Activated CD8-positive, alpha-beta memory T cell treated with anti-CD3 and anti-CD28 coated beads, Interleukin-2, amount 10 ng/mL, durations not matched to agents 7 days and 5 days (primary cell): Measurements from ENCODE around the gene PSMD7. TPM values are rescaled to one million over a fixed set of nuclear protein-coding genes. Genes with fewer than 3 reads are reported as not detected.
A peak's percentile ranks its signal among the peaks of the same experiment; 100 is the strongest.

Experiments used
- ATAC-seq: fragments of 150-1000 bp; cut with Tn5 transposase; one replicate; pipeline ENCODE4 v1.10.0; 2021; ENCODE audit warnings: moderate library complexity
- CTCF ChIA-PET: fragments of 350-600 bp; sonication (Branson Sonifier 250); formaldehyde crosslinking; loops from one replicate; lab custom pipeline; 2021; ENCODE audit warnings: antibody characterized with exemption; lab: Charles Lee
- DNase-seq: peaks from one replicate; pipeline ENCODE4 v3.0.0-alpha.2; 2020
- H3K27ac Mint-ChIP-seq: one replicate; pipeline ENCODE4 v1.8.0; 2021; ENCODE audit warnings: mild to moderate bottlenecking, mixed read lengths
- H3K27me3 Mint-ChIP-seq: one replicate; pipeline ENCODE4 v1.8.0; 2021; ENCODE audit warnings: mixed read lengths
- H3K36me3 Mint-ChIP-seq: one replicate; pipeline ENCODE4 v1.8.0; 2021; ENCODE audit warnings: mild to moderate bottlenecking, mixed read lengths
- H3K4me1 Mint-ChIP-seq: one replicate; pipeline ENCODE4 v1.8.0; 2021; ENCODE audit warnings: mixed read lengths
- H3K4me3 Mint-ChIP-seq: one replicate; pipeline ENCODE4 v1.8.0; 2021; ENCODE audit warnings: mild to moderate bottlenecking, moderate library complexity, mixed read lengths
- H3K9me3 Mint-ChIP-seq: one replicate; pipeline ENCODE4 v1.8.0; 2022; ENCODE audit warnings: low read depth, mixed read lengths
- total RNA-seq, 2 experiments: library from RNA; stranded (reverse); gene quantifications; one replicate each; pipeline ENCODE4 v1.2.3, GENCODE V29; 2021

The PSMD7 gene
- total RNA-seq: 100 to 1,000 TPM in 1 of 2 experiments, 10 to 100 TPM in 1; 91.6 to 110 TPM

DNA sequence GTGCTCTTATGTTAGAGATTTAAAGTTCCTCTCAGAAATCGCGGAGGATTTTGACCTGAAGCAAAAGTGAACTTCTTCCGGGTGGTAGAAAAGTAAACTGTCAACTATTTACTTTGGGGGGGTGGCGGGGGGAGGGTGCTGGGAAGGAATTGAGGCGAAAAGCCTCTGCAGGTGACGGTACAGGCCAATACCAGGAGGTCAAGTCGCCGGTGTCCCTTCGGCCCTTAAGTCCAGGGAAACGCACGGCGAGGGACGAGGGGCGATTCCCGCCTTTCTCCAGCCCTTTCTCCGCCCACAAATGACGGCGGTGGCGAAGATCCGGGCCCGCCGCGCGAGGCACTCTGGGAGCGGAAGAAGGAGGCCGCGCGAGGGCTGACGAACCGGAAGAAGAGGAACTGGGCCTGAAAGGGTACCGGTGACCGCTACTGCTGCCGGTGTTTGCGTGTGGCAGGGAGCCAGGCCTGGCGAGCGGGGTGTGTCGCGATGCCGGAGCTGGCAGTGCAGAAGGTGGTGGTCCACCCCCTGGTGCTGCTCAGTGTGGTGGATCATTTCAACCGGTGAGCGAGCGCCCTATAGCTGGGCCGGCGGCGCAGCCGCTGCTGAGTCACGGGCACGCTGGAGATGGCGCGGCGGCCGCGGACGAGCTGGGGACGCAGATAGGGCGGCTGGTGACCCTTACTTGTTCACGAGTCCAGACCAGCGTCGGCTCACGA, at the start of gene PSMD7:
TSS of gene PSMD7 (plus strand) at position 383 of the 713 bp plus-strand sequence. CDS start at position 484, 101 bp downstream.
- Mint-ChIP-seq H3K27me3 (no peaks in the 10 kb centered on the region), H3K36me3 (peaks cover 33% of the 10 kb centered on the region), H3K4me3 (peak within 1 kb of the TSS; percentile 88), H3K9me3 (peaks cover 5% of the 10 kb centered on the region), H3K27ac (peak within 1 kb of the TSS; percentile 93), H3K4me1 (peaks cover 41% of the 10 kb centered on the region)
- CTCF ChIA-PET: interaction anchor here (0.7 to 5.4 kb wide), 3 partner anchors 12 to 305 kb away, joined by 3 to 32 read pairs (median 4); no protein-coding TSS in a partner anchor
- peak; percentile 94 for DNase-seq
- peak; percentile 92 for ATAC-seq

DNA sequence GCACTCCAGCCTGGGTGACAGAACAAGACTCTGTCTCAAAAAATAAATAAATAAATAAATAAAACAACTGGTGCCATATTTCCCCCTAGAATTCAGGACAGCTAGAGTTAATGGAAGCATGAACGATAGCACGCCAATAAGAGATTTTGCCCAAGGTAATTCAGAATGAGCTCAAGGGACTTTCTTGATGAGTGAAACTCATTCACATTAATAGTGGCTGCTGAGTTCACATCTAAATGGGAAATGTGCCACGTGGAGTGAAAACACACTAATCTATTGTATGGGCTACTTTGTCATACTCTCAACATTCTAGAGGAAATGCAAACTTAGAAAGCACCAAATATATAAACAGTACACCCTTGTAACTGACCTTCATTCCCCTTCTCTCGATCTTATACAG, 47.4 kb upstream of the PSMD7 start:
- no peaks in the 10 kb centered on the region for H3K9me3 Mint-ChIP-seq
- H3K27ac Mint-ChIP-seq: no peak overlapping the region
- DNase-seq (no peak), ATAC-seq (no peak)
- no peaks in the 10 kb centered on the region for H3K36me3 Mint-ChIP-seq
- no peak overlapping the region for H3K4me3 Mint-ChIP-seq
- CTCF ChIA-PET: no interaction called here
- H3K27me3 Mint-ChIP-seq: peaks cover 16% of the 10 kb centered on the region
- no peaks in the 10 kb centered on the region for H3K4me1 Mint-ChIP-seq

DNA sequence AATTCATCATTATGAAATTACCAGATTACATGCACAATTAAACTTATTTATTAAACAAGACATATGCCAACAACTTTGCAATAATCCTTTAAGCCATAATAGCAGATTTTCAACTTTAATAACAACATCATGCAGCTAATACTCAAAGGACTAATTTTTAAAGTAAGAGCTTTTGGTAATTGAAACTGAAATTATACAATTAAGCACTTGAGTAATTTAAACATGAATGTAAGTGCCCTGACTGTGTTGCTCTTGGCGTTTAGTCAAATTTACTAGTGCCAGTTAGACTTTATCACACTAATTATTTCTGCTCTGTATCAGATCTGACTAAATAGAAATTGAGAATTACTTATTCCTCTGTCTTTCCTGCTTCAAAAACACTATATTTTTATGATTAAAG, 46.8 kb upstream of the PSMD7 start:
- peaks cover 16% of the 10 kb centered on the region for H3K27me3 Mint-ChIP-seq
- H3K4me3 Mint-ChIP-seq: no peak overlapping the region
- CTCF ChIA-PET: no interaction called here
- H3K9me3 Mint-ChIP-seq: no peaks in the 10 kb centered on the region
- H3K4me1 Mint-ChIP-seq: no peaks in the 10 kb centered on the region
- H3K36me3 Mint-ChIP-seq: no peaks in the 10 kb centered on the region
- no peak overlapping the region for H3K27ac Mint-ChIP-seq
- ATAC-seq (no peak), DNase-seq (no peak)

DNA sequence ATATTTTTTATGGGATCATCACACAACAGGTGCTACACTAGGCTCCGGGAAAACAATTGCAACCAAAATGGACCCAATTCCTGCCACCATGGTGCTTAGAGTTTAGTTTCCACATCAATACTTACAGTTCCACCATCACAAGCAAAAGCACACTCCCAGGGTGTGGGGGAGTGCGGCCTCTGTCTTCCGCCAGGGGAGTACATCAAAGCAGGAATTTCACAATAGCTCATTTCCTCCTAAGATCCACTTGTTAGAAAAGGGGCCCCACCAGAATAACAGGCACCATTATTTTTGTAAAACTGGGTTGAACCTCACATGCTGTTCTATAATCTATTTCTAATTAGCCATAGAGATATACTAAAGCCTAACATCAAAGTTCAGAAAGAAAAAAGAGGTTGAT, 44.3 kb upstream of the PSMD7 start:
- Mint-ChIP-seq H3K9me3 (no peaks in the 10 kb centered on the region), H3K36me3 (no peaks in the 10 kb centered on the region)

DNA sequence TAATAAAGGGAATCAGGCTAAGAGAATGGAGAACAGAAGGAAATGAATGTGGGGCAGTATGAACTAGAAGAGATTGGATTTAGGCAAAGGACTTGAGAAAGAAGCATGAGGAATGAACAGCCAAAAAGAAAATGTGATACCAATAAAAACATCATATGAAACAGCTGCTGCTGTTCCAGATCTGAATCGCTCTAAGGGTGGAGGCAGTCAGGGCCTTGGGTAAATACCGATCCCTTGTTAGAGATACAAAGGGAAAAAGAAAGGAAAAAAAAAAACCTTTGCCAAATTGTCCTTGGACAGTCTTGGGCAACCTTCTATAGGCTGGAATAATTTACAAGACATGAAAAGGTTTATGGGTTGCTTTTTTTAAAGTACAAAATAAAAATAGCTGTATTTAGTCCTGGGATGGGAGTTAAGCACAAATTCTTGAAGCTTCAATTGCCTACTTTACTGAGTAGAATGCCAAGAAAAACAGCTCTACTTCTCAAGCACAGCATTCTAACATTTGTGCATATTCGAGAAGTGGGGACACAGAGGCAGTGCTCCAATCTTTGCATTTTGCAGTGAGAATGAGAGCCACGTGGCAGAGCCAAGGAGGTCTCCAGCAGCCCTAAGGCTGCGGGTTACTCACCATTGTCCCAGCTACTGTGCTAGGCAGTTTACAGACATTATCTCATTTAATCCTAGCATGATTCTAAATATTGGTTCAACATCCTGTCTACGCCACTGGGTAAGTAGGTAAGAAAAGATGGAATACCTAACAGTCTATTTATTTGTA, 43.3 kb upstream of the PSMD7 start:
- no peak for ATAC-seq
- Mint-ChIP-seq H3K36me3 (no peaks in the 10 kb centered on the region), H3K4me1 (no peaks in the 10 kb centered on the region), H3K9me3 (no peaks in the 10 kb centered on the region), H3K27ac (no peak overlapping the region), H3K4me3 (no peak overlapping the region), H3K27me3 (peaks cover 9% of the 10 kb centered on the region)
- no peak for DNase-seq
- CTCF ChIA-PET: no interaction called here

More for the DNA sequence above, 44.3 kb upstream of the PSMD7 start:
- Mint-ChIP-seq H3K4me1 (no peaks in the 10 kb centered on the region), H3K4me3 (no peak overlapping the region), H3K27me3 (peaks cover 12% of the 10 kb centered on the region), H3K27ac (no peak overlapping the region)
- DNase-seq: no peak
- no peak for ATAC-seq
- CTCF ChIA-PET: interaction anchor here (1.2 kb wide), 1 partner anchor 10 kb away, joined by 3 read pairs; no protein-coding TSS in a partner anchor

DNA sequence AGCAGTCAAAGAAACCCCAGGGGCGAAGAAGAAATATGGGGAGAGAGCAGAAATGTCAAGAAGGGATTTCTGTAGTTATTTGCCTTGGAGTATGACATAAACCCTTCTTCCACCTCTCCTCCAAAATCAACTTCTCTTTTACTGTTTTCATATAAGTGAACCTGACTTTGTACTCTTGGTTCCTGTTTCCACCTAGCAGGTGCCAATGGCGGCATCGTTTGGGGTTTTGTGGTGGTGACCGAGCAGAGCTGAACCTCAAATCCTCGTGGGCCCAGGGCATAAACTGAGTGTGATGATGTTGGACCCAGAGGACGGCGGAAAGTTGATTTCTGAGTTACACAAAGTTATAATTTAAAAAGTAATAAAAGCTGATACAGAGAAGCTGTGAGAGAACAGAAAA, 39.6 kb upstream of the PSMD7 start:
- no peak overlapping the region for H3K4me3 Mint-ChIP-seq
- no peaks in the 10 kb centered on the region for H3K36me3 Mint-ChIP-seq
- H3K27me3 Mint-ChIP-seq: peaks cover 3% of the 10 kb centered on the region
- ATAC-seq (no peak), DNase-seq (no peak)
- no peak overlapping the region for H3K27ac Mint-ChIP-seq
- H3K9me3 Mint-ChIP-seq: no peaks in the 10 kb centered on the region
- CTCF ChIA-PET: no interaction called here
- H3K4me1 Mint-ChIP-seq: no peaks in the 10 kb centered on the region

DNA sequence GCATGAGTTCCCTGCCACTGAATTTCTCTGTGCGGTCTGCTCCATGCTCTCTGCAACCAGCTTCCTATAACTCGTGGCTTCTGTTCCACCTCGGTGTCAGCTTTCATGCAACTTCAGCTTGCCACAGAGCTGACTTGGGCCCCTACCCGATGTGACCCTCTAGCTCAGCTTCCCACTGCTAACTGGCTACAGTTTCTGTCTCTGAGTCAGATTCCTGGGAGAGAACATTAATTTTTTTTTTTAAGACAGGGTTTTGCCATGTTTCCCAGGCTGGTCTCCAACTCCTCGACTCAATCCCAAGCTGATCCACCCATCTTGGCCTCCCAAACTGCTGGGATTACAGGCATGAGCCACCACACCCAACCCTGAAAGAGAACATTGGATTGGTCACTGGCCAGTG, 35.5 kb upstream of the PSMD7 start:
- Mint-ChIP-seq H3K27me3 (peaks cover 3% of the 10 kb centered on the region), H3K4me3 (no peak overlapping the region), H3K27ac (no peak overlapping the region), H3K9me3 (no peaks in the 10 kb centered on the region), H3K36me3 (no peaks in the 10 kb centered on the region), H3K4me1 (no peaks in the 10 kb centered on the region)
- DNase-seq (no peak), ATAC-seq (no peak)
- CTCF ChIA-PET: interaction anchor here (0.7 kb wide), 1 partner anchor 38 kb away, joined by 3 read pairs; no protein-coding TSS in a partner anchor

DNA sequence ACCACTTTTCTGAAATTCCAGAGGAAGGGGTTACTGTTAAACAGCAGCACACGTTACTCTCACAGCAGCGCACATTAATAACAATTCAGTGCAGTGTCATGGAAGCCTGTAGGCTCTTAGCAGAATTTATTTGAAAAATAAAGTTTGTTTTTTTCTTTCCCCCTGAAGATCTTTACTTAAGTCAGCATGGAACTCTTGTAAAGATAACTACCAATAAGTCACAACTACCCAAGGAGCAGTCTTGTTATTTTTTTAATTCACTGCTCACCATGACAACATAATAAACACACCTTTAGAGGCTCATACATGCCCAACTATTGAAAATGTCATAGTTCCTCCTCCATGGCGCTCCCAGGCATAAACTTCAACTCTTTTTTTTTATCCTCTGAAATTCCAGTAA, 31.8 kb upstream of the PSMD7 start:
- Mint-ChIP-seq H3K36me3 (no peaks in the 10 kb centered on the region), H3K4me1 (no peaks in the 10 kb centered on the region), H3K27ac (no peak overlapping the region), H3K9me3 (no peaks in the 10 kb centered on the region), H3K4me3 (no peak overlapping the region), H3K27me3 (peaks cover 13% of the 10 kb centered on the region)
- ATAC-seq: no peak
- no peak for DNase-seq
- CTCF ChIA-PET: no interaction called here

DNA sequence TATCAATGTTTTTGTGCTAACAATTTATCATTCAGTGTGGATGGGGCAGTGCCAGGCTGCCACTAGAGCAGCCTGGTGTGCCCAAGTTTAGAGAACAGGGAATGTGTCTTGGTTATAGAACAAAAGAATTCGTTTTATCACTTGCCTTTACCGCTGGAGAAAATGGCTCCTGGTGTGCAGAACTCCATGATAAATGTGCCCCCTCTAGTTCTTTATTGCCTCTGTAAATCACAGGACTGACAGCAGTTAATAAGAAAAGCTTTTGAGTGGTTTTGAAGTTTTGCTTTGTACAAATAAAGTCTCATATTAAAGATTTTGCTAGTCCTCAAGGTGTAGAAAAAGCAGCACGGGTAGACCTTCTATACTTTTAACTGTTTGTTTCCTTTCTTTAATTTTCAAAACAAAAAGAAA, 28.2 kb upstream of the PSMD7 start:
- H3K27ac Mint-ChIP-seq: no peak overlapping the region
- peaks cover 13% of the 10 kb centered on the region for H3K27me3 Mint-ChIP-seq
- CTCF ChIA-PET: no interaction called here
- H3K4me1 Mint-ChIP-seq: no peaks in the 10 kb centered on the region
- H3K9me3 Mint-ChIP-seq: no peaks in the 10 kb centered on the region
- no peak for DNase-seq
- no peaks in the 10 kb centered on the region for H3K36me3 Mint-ChIP-seq
- ATAC-seq: no peak
- H3K4me3 Mint-ChIP-seq: no peak overlapping the region

DNA sequence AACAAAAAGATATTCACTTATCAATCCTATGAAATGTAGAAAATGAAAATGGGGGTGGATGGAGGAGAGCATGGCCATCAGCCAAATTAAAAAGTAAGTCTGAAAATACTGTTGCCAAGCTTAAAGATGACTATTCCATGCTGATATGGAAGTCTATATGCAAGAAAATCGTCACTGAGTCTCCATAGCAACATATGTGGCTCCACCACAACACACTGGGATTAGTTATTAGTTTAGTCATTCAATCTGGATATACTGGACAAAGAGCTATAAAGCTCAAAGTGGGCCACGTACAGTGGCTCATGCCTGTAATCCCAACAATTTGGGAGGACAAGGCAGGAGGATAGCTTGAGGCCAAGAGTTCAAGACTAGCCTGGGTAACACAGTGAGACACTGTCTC, 24.7 kb upstream of the PSMD7 start:
- H3K4me1 Mint-ChIP-seq: no peaks in the 10 kb centered on the region
- H3K36me3 Mint-ChIP-seq: no peaks in the 10 kb centered on the region
- peaks cover 36% of the 10 kb centered on the region for H3K27me3 Mint-ChIP-seq
- DNase-seq: no peak
- CTCF ChIA-PET: interaction anchor here (1.6 kb wide), 1 partner anchor 38 kb away, joined by 4 read pairs; no protein-coding TSS in a partner anchor
- H3K4me3 Mint-ChIP-seq: no peak overlapping the region
- ATAC-seq: no peak
- no peak overlapping the region for H3K27ac Mint-ChIP-seq
- H3K9me3 Mint-ChIP-seq: no peaks in the 10 kb centered on the region

DNA sequence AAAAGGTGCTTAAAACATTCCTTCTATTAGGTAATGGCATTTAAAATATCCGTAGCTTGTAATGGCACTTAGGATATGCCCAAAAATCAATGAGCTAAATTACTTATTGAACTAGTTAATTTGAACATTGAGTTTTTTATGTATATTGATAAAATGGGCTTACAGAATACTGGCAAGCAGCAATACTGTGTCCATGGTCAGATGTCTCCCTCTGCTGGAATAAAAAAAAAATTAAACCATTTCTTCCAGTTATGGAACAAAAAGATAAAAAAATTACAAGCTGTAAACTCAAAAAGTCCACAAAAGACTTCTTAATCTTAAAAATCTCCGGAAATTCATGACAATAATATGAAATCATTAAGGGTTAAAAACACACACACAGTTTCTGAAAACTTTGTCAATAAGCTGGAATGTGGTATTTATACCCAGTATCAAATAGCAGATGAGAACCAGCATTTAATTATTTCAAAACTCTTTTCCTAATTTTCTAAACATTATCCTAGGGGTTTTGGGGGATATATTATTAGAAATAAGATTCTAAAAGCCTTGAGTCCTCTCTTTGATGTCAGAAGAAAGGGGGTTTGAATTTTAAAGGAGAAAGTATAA, 21.5 kb upstream of the PSMD7 start:
- CTCF ChIA-PET: interaction anchor here (0.6 to 1.1 kb wide), 3 partner anchors 8 to 16 kb away, joined by 3 read pairs; no protein-coding TSS in a partner anchor
- ATAC-seq (no peak), DNase-seq (no peak)
- no peak overlapping the region for H3K27ac Mint-ChIP-seq
- no peaks in the 10 kb centered on the region for H3K36me3 Mint-ChIP-seq
- peaks cover 28% of the 10 kb centered on the region for H3K27me3 Mint-ChIP-seq
- no peak overlapping the region for H3K4me3 Mint-ChIP-seq
- H3K4me1 Mint-ChIP-seq: peaks cover 2% of the 10 kb centered on the region
- H3K9me3 Mint-ChIP-seq: peaks cover 2% of the 10 kb centered on the region

DNA sequence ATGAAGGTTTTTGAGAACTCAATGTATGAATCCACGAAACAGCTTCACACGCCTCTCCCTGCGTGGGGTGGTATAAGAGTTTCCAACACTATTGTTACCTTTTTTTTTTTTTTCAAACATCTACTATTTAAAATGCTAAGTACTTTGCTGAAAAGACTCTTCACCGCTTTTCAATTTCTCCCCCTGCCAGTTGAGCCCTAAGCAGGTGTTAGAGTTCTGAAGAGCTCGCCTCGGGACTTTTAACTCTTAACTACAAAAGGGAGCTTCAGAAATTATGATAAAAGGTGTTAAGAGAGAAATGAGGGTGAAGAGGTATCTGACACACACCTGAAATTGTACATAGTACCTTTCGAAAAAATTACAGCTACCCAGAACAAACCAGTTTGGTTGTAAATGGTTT, 20.9 kb upstream of the PSMD7 start:
- CTCF ChIA-PET: interaction anchor here (0.6 to 1.1 kb wide), 4 partner anchors 9 to 33 kb away, joined by 3 read pairs; no protein-coding TSS in a partner anchor
- peaks cover 31% of the 10 kb centered on the region for H3K27me3 Mint-ChIP-seq
- no peaks in the 10 kb centered on the region for H3K36me3 Mint-ChIP-seq
- H3K4me1 Mint-ChIP-seq: peaks cover 2% of the 10 kb centered on the region
- ATAC-seq (no peak), DNase-seq (no peak)
- H3K27ac Mint-ChIP-seq: no peak overlapping the region
- H3K9me3 Mint-ChIP-seq: peaks cover 2% of the 10 kb centered on the region
- no peak overlapping the region for H3K4me3 Mint-ChIP-seq

DNA sequence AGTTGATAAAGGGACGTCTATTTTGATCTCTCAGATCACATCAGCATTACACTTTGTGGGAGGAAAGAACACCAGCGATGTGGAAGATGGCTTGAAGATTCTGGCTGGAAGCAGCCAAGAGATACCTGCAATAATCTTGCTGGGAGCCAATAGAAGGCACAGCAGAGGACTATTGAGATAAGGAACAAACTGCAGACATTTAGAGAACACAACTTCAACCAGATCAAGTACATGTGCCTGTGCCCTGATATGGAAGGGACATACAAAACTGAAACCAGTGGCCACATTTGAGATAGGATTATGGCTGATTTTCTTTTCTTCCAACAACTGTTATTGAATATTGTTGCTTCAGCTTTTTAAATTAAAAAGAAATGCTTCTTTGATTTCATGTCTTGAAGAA, 18.6 kb upstream of the PSMD7 start:
- Mint-ChIP-seq H3K9me3 (peaks cover 2% of the 10 kb centered on the region), H3K27ac (no peak overlapping the region), H3K4me1 (peaks cover 2% of the 10 kb centered on the region), H3K27me3 (peaks cover 31% of the 10 kb centered on the region), H3K4me3 (no peak overlapping the region), H3K36me3 (no peaks in the 10 kb centered on the region)
- ATAC-seq (no peak), DNase-seq (no peak)
- CTCF ChIA-PET: interaction anchor here (0.7 kb wide), 1 partner anchor 153 kb away, joined by 3 read pairs; no protein-coding TSS in a partner anchor
